ENCODE results near the gene ASAP2.

Gene ASAP2

GRCh38 chr2:9358846-9359245 lies 152.2 kb downstream of the ASAP2 start:
- no peak overlapping the region for H3K4me3 ChIP-seq (ENCODE audit: low read depth, low read length)
- no peak for DNase-seq (ENCODE audit: low read depth)
- TF ChIP-seq CTCF (IDR thresholded peaks at IDR 0.05; ENCODE audit: insufficient read depth, low read depth, low read length, missing control alignments), result no peak

GRCh38 chr2:9359463-9359862 lies 152.9 kb downstream of the ASAP2 start:
- TF ChIP-seq CTCF (IDR thresholded peaks at IDR 0.05; ENCODE audit: insufficient read depth, low read depth, low read length, missing control alignments), result no peak
- no peak overlapping the region for H3K4me3 ChIP-seq (ENCODE audit: low read depth, low read length)
- DNase-seq (ENCODE audit: low read depth), result no peak

GRCh38 chr2:9360110-9360509 lies 153.5 kb downstream of the ASAP2 start:
- no peak for TF ChIP-seq CTCF (IDR thresholded peaks at IDR 0.05; ENCODE audit: insufficient read depth, low read depth, low read length, missing control alignments)
- no peak for DNase-seq (ENCODE audit: low read depth)
- H3K4me3 ChIP-seq (ENCODE audit: low read depth, low read length), result no peak overlapping the region

GRCh38 chr2:9360701-9361100 lies 154.1 kb downstream of the ASAP2 start:
- no peak for TF ChIP-seq CTCF (IDR thresholded peaks at IDR 0.05; ENCODE audit: insufficient read depth, low read depth, low read length, missing control alignments)
- H3K4me3 ChIP-seq (ENCODE audit: low read depth, low read length), result no peak overlapping the region
- no peak for DNase-seq (ENCODE audit: low read depth)

GRCh38 chr2:9364373-9364772 lies 157.8 kb downstream of the ASAP2 start:
- no peak overlapping the region for H3K4me3 ChIP-seq (ENCODE audit: low read depth, low read length)
- no peak for DNase-seq (ENCODE audit: low read depth)
- no peak for TF ChIP-seq CTCF (IDR thresholded peaks at IDR 0.05; ENCODE audit: insufficient read depth, low read depth, low read length, missing control alignments)

GRCh38 chr2:9364791-9365497 lies 158.3 kb downstream of the ASAP2 start:
- no peak for TF ChIP-seq CTCF (IDR thresholded peaks at IDR 0.05; ENCODE audit: insufficient read depth, low read depth, low read length, missing control alignments)
- DNase-seq (ENCODE audit: low read depth), result no peak
- no peak overlapping the region for H3K4me3 ChIP-seq (ENCODE audit: low read depth, low read length)

- no peak for DNase-seq (ENCODE audit: low read depth)
- TF ChIP-seq CTCF (IDR thresholded peaks at IDR 0.05; ENCODE audit: insufficient read depth, low read depth, low read length, missing control alignments), result no peak
- no peak overlapping the region for H3K4me3 ChIP-seq (ENCODE audit: low read depth, low read length)
These were observed 158.9 kb downstream of the ASAP2 start for GRCh38 chr2:9365498-9366019.
